Amniotic stem cell (primary cell): ENCODE measurements around the gene TOMM7.
"Not testable (repeated sequence)": the region's sequence is repeated elsewhere in the genome, so short reads cannot be mapped to it uniquely, and the experiment has no call there.

Source experiments
- DNase-seq: peaks from one replicate; lab custom pipeline; 2025; lab: John Stamatoyannopoulos, UW

Gene TOMM7

DNA sequence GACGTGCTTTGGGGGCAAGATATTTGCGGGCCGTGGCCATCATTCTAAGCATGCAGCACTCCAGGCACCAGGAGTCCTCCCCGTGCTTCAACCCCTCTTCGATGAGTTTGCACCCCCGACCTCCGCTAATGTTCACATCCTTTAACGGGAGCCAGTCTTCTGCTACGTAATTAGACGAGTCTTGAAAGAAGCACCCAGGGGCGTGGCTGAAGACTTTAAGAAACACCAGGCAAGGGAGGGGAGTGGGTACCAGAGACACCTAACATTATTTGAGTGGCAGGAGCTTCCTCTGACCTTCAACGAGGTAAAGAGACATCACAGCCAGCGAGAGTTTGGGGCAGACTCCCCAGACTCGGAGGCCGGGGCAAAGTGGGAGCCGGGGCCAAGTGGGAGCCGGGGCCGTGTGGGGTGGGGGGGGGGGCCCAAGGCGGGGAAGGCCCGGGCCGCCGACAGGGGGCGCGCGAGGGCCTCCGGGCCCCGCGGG is 31.1 kb upstream of the TOMM7 start:
- no peak for DNase-seq

DNA sequence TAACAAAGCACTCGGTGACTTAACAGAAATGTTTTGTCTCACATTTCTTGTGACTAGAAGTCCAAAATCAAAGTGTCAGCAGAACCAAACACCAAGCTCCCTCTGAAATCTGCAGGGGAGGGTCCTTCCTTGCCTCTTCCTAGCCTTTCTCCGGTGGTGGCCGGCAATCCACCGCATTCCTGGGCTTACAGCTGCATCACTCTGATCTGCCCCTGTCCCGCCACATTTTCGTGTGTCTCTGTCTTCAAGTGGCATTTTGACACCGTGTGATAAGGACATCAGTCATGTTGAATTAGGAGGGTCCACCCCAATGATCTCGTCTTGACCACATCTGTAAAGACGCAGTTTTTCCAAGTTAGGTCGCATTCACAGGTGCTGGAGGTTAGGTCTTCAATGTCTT is 30.5 kb upstream of the TOMM7 start:
- DNase-seq, result no peak

DNA sequence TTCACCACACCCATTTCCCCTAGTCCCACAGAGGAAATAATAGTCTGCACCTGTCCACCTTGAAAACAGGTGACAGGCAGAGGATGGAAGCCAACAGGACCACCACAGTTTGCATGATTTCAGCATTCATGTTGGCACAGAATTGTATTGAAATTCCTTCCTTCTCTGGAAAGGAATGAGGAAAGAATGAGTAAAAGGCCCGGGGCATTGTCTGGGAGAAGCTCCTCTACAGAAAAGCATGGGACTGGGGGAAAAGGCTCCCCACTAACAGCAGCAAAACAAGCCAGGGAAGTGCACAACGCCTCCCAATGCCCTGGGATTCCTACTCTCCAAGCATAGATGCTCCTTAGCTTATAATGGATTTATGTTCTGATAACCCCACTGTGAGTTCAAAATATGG is 28.5 kb upstream of the TOMM7 start:
- no peak for DNase-seq

DNA sequence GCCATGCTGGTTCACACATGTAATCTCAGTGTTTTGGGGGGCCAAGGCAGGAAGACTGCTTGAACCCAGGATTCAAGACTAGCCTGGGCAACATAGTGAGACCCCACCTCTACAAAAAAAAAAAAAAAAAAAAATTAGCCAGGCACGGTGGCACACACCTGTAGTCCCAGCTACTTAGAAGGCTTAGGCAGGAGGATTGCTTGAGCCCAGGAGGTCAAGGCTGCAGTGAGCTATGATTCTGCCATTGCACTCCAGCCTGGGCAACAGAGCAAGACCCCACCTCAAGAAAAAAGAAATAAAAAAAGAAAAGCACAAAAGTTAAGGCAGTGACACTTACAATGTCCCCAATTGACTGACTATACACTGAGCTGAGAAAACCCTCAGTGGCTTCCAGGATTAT is 27.7 kb upstream of the TOMM7 start:
- DNase-seq, result not testable (repeated sequence)

DNA sequence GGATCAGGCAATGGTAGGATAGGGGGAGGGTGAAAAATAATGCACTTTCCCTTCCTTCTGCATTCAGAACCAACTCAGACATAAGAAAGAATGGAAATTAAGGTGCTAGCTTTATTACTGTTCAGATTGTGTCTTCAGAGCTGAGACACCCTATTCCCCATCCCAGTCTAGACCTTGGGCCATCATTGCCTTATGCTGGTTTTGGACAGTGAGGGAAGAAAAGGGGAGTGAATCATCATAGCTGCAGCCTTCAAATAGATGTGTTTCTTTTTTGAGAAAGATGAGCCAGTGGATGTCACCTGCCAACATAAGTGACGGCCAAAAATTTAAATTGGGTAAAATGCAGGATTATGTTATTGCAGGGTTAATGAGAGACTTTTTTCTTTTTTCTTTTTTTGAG is 27.0 kb upstream of the TOMM7 start:
- no peak for DNase-seq

DNA sequence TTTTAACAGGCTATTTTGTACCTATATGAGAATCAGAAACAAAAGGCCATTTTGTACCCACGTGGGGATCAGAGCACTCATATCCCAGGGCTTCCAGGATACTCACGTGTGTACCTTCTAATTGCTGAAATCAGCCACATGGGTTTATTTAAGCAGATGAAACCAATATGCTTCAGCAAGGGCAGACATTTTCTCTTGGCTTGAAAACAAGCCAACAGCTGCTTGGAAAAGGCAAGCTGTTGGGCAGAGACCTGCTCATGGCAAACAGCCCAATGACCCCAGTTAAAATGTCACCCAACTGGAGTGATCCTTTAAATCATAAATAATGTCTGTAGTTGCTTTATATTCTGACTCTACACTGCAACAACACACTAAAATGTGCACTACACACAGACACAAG is 26.5 kb upstream of the TOMM7 start:
- no peak for DNase-seq

DNA sequence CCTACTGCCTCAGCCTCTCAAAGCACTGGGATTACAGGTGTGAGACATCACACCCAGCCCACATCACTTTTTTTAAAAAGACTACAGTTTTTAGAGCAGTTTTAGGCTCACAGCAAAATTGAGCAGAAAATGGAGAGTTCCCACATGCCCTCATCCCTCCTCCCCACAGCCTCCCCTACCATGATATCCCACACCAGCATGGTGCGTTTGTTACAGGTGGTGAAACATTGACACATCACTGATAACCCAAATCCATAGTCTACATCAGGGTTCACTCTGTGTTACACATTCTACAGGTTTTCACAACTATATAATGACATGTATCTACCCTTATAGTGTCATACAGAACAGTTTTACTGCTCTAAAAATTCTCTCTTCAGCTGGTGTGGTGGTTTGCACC is 24.3 kb upstream of the TOMM7 start:
- DNase-seq, result no peak

DNA sequence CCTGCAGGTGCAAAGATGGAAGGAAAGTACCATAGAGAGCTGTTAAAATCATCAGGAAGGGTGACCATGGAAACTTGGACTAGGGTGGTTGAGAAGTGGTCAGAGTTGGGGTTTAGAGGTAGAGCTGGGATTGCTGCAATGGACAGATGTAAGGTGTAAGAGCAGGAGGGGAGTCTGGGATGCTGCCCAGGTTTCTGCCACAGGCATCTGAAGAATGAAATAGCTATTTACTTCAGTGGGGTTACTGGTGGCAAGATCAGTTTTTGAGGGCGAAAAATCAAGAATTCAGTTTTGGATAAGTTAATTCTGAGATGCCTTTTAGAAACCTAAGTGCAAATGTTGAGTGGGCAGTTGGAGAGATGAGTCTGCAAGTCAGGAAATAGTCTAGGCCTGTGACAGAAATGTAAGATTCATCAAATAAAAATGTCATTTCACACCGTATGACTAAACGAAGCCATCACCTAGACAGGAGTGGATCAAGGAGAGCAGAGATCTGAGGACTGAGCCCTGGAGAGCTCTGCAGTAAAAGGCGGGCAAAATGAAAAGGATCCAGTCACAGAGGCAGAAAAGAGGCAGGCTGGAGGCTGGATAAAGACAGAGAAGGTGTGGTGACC is 22.7 kb upstream of the TOMM7 start:
- DNase-seq, result no peak

DNA sequence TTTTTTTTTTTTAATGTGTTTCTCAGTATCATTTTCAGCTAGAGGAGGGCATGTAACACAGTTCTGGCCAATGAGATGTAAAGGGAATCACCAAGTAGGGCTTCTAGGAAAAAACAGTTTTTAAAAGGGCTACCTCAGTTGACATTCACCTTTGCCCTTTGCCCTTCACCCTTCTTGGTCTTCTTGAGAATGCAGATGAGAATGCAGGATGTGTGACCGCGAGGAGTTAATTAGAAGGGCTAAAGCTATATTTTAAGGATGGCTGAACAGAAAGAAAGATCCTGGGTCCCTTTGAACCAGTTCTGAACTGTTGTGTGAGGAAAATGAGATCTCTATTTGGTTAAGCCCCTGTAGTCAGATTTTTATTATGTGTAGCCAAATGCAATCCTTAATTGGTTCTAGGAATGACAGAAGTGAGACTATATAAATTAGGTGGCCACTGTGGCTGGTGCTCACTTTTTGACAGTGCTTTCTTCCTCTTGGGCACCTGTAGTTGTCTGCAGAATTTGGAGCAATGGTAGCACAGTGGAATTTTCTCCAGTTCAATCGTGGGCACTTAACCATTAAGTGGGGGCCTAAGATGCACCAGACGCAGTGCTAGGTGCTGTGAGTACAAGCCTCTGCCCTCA is 21.1 kb upstream of the TOMM7 start:
- DNase-seq, result no peak

DNA sequence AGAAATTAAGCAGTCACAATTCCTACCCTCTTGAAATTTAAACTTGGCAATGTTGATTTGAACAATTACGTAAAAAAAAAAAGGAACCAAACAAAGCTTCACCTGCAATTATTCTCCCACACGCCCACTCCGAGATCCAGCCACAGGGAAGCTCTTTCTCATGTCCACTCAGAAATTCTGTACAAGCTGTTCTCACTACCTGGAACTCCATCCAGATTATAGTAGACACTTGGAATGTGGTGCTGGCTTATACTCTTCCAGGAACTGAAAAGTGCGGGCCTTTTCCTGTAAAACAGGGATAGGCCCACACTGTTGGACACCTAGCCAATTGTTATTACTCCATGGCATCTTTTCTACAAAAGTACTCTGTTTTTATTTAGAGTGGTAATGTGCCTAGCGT is 20.3 kb upstream of the TOMM7 start:
- DNase-seq, result no peak

DNA sequence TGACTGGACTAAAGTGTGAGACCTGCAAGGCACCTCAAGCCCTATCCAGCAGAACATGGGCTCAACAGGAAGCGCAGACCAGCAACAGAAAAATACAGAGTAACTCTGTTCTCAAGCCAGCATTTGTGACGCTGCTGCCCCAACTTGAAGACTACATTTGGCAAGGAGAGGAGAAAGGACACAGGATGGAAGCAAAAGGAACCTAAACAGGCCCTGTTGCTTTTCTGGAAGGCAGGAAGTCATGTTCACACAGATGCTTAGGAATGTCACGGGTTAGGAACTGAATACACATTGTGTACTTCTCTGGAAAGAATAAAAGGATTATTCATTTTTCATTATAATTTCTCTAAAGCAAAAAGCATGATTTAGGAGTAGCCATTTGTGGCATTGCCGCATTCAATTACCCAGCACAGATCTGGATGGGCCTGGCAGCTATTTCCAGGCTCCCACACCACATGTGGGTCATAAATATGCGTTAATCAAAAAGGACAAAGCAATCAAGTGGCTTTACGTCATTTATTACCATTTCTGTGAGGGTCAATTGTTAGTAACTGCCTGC is 19.8 kb upstream of the TOMM7 start:
- no peak for DNase-seq

DNA sequence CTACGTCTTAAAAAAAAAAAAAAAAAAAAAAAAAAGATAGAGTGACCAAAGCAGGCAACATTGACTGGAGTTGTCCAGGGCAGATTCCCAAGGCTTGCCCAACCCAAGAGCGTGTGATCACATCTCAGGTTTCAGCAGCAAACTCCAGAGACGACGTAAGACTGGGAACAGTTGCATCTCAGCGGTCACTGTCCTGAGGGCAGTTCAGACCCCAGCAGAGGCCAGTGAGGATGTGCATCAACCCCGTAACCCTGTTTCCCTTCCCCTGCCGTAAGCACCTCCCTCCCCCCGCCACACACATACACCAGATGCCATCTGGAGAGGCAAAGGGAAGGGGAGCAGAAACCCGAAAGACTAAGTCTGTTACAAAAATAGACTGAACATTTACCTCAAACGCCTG is 19.3 kb upstream of the TOMM7 start:
- no peak for DNase-seq

DNA sequence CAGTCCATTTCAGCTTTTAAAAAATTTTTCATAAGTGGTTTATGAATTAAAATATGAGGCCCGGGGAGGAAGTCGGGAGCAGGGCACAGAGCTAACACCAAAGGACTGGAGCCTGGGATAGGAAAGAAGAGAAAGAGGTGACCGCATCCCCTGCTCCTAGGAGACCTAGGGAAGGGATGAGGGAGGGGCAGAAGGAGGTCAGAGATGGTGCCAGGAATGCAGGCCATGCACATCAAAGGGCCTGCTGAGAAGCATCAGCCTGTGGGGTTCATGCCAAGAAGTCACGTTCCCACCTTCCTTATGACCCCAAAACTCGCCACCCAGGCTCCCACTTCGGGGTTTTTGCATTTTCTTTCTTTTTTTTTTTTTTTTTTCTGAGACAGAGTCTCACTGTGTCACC is 14.7 kb upstream of the TOMM7 start:
- no peak for DNase-seq

DNA sequence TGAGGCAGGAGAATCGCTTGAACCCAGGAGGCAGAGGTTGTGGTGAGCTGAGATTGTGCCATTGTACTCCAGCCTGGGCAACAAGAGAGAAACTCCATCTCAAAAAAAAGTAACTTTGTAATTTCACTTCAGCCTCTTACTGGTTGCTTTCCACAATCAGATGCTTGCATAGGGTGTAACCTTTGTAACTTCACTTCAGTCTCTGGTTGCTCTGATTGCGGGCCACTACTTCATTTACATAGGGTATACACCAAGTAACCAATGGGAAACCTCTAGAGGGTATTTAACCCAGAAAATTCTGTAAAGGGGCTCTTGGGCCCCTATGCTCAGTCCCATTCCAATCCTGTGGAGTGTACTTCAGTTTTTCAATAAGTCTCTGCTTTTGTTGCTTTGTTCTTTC is 13.9 kb upstream of the TOMM7 start:
- not testable (repeated sequence) for DNase-seq

DNA sequence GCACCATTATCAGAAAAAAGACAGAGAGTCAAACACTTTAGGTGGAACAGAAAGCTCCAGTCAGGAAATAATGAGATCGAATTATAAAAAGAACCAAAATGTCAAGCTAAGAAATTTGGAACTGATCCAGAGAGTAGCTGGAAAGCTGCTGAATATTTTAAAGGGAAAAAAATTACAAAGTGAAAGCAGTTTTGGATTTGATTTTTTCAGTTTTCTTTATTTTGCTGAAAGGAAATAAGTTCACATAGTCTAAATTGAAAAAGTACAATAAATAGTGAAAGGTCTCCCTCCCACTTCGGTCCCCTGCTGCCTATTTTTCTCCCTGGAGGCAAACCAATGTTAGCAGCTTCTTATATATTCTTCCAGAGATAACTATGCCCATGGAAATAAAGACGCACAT is 11.3 kb upstream of the TOMM7 start:
- no peak for DNase-seq

DNA sequence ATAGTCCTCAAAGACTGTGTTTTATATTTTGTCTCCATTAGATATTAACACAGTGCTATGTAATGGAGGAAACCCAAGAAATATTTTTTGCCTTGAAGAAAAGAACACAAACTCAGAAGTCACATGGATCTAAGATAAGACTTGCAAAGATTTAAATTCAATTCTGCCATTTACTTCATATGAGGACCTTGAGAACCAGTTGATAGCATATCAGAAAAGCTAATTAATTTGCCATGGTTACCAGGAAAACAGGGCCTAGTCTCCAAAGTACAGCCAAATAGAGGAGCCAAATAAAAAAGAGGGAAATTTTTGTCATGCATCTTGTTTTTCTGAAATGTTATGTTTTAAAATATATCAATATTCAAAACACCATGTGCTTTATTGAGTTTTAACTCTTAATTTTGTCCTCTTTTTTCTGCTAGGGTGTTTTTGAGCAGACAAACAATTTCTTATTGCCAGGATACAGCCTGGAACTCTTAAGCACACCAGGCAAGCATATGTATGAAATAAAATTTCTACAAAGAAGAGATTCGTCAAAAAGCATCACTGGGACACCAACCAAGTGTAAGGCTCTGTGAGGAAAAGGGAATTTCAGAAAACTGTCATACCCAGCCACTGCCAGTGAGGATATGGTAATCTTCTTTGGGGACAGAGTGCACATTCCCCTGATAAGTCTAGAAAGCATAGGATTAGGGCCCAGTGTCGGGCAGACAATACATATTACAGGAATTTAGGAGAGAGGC is 10.6 kb upstream of the TOMM7 start:
- no peak for DNase-seq

DNA sequence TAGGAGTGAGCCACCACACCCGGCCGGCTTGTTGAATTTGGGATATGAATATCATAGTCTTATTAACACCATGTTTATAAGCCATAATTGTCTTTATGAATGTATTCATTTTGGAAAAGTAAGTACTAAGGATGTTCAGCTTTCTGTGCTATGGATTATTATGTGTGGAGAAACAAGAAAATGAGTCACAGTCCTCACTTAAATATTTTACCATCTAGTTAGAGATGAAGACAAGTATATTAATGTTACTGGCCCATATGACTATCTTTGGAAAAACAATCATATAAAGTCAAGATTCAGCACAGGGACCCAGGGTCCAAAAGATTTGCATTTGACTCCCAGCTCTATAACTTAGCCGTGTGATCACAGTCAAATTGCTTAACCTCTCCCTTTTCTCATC is 9.8 kb upstream of the TOMM7 start:
- no peak for DNase-seq

DNA sequence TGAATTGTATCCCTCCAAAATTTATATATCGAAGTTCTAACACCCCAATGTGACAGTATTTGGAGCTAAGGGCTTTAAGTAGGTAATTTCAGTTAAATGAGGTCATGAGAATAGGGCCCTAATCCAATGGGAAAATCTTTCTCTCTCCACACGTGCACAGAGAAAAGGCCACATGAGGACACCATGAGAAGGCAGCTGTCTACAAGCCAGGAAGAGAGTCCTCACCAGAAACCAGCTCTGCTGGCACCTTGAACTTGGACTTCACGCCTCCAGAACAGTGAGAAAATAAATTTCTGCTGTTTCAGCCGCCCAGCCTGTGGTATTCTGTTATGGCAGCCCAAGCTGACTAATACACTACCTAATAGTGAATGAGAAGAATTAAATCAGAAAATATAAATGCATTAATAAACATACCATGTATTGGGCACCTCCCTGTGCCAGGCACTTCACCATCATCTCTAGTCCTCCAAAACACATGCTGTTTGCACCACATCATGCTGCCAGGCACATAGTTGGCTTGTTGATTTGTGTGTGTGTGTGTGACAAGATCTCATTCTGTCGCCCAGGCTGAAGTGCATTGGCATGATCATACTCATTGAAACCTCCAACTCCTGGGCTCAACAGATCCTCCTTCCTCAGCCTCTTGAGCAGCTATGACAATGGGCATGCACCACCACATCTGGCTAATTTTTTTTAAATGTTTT is 9.1 kb upstream of the TOMM7 start:
- DNase-seq, result no peak

DNA sequence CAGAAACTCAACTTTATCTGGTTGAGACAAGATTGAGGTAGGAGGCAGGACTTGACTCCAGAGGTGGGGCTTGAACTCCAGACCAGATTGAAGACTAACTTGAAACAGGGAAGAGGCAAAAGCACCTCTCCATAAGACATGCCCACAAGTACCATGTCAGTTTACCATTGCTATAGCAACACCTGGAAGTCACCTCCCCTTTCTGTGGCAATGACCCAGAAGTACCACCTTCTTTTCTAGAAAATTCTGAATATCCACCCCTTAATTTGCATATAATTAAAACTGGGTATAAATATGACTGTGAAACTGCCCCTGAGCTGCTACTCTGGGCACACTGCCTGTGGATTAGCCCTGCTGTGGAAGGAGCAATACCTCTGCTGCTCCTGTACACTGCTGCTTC is 4.9 kb upstream of the TOMM7 start:
- no peak for DNase-seq

DNA sequence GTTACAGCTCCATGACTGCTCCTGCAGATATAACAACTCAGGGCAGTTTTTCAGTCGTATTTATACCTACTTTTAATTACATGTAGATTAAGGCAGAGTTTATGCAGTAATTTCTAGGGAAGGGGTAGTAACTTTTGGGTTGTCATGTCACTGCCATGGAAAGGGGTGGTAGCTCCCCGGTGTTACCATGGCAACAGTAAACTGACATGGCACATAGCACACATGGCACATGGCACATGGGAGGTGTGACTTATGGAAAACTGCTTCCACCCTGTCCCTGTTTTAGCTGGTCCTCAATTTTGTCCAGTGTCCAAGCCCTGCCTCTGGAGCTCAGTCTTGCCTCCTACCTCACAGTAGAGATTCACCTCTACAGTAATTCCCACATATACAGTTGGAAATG is 3.9 kb upstream of the TOMM7 start:
- DNase-seq, result no peak

DNA sequence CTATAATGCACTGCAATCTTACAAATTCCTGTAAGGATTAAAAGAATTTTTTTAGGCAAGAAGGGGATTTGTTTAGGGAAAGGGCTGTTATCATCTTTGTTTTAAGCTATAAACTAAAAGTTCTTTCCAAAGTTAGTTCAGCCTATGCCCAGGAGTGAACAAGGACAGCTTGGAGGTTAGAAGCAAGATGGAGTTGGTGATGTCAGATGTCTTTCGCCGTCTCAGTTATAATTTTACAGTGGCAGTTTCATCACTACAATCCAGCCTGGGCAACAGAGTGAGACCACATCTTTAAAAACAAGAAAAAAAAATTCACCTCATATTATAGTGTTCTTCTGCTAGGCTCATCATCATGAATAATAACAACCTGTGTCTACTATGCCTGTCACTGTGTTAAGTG is 2.1 kb upstream of the TOMM7 start:
- DNase-seq, result no peak

DNA sequence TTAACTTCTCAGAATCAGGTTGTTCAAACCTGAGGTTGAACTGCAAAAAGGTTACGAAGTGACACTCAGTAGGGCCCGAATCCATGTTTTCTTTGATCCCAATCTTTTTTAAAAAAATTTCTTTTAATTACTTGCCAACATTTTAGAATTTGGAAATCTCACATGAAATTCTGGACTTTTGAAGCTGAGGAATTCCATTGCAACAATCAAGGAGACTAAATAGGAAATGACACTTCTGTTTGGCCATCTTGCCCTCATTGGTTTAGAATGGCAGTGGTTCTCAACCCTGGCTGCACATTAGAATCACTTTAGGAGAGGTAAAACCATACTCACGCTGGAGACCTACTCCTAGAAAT is 471 bp upstream of the TOMM7 start:
- DNase-seq, result no peak
